NCI-H82 treated with DMSO at 0.1 percent for 48 hours (cell line): ENCODE data around the gene PRSS23.
"Not testable (repeated sequence)": the region's sequence is repeated elsewhere in the genome, so short reads cannot be mapped to it uniquely, and the experiment has no call there.

Experiments used
- DNase-seq: peaks from one replicate; lab custom pipeline; 2025; ENCODE audit not compliant: unreplicated experiment; lab: John Stamatoyannopoulos, UW

The PRSS23 gene

DNA sequence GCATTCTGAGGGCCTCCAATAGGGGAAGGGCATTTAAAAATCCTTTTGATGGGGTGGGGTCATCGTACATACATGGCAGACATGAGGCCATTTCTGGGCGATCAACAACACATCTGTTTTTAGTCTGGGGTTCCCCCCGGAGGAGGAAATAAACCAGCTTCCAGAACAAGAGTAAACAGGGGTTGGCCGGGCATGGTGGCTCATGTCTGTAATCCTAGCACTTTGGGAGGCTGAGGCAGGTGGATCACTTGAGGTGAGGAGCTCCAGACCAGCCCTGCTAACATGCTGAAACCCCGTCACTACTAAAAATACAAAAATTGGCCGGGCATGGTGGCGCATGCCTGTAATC, 12.0 kb downstream of the PRSS23 start:
- no peak for DNase-seq

DNA sequence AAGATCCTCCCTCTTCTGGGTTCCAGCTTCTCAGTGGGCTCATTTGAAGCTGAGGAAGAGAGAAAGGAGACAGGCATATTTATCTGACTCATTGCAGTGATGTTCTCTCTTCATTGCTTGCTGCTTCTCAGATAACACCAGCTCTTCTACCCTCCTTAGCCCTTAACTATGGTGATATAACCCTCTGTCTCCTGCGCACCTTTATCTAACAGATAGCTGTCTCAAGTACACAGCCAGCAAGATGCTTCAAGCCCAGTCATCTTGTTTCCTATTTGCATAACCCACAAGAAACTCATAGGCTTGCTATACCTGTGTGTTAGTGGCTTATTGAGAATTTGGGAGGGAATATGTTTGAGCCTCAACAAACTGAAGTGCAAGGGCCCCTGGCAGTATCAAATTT, 12.6 kb downstream of the PRSS23 start:
- DNase-seq, result no peak

DNA sequence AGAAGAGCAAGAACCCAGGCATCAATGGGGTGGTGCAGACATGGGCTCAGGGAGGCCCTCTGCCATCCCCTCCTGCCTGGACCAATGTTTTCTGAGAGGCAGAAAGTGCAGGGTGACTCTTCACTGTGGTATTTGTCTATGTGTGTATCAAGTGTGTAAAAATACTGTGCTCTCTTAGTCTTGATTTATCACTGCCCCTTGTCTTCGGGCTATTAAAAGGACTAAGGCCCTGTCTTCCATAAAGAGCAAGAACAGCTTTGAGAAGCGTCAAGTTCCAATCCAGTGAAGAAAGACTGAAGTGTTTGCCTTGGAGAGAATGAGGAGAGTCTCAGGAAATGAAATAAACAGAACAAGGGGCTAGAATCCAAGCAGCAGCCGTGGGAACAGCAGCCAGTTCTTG, 14.4 kb downstream of the PRSS23 start:
- no peak for DNase-seq

DNA sequence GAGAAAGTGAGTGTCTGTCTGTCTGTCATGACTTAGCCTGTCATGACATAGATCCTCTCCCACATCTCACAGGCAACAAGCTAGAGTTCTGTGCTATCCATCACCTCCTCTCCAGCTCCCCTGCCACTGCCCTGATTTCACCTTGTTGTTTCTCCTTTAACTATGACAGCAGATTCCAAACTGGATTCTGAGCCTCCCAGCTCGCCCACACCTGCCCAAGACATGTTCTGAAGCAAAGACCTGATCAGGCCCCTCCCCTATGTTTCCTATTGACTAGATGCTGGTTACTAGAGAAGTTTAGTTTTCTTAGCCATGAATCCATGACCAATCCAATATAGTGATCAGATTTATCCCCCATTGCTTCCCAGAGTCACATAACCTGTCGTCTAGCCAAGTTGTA, 15.4 kb downstream of the PRSS23 start:
- no peak for DNase-seq

DNA sequence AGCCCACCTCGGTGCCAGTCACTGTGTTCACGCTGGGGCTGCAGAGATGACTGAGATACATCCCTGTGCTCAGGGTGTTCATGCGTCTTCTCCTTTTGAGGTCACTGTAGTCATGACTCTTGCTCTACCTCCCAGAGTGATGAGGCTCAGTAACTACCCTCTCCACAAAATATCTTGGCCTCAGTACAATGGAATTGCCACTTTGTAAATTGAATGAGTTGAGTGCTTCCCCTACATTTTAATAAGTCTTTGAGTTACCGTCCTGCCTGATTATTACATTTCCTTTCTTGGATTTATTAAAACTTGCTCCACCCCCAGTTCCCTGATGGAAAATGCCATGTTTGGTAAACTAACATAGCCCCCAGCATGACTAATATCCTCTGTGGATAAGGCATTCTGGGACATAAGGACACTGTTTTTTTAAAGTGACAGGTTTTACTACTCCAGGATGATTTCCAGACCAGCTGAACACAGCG, 15.9 kb downstream of the PRSS23 start:
- DNase-seq, result no peak

DNA sequence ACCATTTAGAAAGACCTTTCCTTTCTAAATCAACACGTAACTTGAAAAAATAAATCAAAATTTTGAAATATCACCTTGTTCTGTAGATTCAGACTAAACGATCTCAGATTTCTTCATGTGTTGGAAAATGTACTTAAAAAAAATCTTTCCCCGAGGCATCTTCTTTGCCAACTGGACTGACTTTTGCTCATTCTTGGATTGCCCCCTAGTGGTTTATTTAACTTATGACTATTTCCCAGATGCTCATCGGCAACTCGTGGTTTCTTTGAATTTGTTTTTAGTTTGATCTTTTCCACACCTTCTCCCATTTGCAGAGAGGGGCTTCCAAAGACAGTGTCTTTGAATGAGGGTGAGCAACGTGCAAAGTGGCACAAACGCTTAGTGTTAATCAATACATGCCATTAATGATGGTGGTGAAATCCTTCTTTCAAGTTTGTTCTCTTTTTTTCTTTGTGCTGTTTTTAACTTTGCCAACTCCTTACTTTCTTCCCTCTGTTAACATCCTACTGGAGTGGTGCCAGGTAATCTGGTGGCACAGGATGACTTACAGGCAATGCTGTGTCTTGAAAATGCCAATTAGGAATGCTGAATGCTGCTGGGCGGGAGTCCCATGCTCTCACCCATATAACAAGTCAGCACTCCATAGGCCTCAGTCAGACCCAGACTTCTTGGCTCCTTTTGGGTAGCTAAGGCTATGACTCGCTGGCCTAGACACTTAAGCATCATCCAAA, 18.3 kb downstream of the PRSS23 start:
- DNase-seq, result peak; percentile 59

DNA sequence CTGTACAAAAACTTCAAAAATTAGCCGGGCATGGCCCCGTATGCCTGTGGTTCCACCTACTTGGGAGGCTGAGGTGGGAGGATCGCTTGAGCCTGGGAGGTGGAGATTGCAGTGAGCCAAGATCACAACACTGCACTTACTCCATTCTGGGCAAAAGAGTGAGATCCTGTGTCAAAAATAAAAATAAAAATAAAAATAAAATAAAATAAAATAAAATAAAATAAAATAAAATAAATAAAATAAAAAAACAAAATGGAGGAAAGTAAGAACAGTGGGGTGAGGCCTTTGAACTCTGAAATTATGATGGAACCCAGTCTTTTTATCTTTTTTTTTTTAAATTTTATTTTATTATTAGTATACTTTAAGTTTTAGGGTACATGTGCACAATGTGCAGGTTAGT, 23.8 kb downstream of the PRSS23 start:
- DNase-seq, result not testable (repeated sequence)

DNA sequence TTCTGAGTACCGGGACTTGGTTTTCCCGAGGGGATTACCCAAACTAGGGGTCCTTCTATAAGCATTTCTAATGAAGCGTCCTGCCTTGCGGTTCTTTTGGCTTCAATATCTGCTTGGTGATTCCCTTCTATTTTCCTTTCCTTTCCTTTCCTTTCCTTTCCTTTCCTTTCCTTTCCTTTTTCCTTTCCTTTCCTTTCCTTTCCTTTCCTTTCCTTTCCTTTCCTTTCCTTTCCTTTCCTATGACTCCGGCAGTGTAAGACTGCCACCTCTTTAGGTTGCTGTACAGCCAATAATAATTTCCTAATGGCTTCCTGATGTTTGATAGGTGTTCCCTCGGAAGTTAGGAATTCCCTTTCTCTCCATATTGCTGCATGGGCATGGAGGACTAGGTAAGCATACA, 34.0 kb downstream of the PRSS23 start:
- DNase-seq, result not testable (repeated sequence)

DNA sequence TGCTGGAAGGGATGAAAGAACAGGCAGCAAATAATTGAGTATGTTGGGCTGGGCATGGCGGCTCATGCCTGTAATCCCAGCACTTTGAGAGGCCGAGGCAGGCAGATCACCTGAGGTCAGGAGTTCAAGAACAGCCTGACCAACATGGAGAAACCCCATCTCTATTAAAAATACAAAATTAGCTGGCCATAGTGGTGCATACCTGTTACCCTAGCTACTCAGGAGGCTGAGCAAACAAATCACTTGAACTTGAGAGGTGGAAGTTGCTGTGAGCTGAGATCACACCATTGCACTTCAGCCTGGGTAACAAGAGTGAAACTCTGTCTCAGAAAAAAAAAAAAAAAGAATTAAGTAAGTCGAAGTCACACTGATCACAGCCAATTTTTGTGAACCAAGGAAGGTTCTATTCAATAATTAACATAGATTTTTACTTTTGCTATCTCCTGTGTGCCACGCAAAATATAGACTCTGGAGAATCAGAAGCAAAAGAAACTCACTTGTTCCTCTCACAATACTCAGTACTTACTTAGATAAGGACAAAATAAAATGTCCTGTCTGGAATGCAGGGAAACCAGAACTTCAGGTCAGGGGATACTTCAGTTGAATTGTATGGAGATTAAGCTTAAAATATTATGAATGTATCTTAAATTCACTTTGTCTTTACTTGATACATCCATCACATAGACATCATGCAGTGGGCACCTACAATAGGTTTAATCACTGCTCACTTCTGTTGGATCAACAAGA, 44.6 kb downstream of the PRSS23 start:
- not testable (repeated sequence) for DNase-seq

DNA sequence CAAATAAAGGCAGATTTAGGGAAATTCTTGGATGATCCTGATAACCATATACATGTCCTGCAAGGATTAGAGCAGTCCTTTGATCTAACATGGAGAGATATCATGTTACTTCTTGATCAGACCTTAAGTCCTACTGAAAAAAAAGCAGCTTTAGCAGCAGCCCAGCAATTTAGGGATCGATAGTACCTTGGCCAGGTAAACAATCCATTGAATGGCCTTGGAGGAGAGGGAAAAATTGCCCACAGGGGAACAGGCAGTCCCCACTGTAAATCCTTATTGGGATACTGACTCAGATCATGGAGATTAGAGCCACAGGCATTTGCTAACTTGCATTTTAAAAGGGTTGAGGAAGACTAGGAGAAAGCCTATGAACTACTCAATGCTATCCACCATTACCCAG, 47.8 kb downstream of the PRSS23 start:
- DNase-seq, result no peak

DNA sequence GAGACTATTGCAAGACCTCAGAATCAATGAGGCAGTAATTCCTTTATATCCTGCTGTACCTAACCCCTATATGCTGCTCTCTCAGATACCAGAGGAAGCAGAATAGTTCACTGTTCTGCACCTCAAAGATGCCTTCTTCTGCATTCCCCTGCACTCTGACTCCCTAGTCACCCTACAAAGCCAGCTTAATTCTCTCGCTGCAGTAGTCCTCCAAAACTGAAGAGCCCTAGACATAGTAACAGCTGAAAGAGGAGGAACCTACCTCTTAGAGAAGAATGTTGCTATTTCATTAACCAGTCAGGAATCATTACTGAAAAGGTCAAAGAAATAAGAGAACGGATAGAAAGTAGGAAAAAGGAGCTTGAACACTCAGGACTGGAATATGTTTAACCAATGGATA, 49.3 kb downstream of the PRSS23 start:
- no peak for DNase-seq
